Measurements from ENCODE around the gene PPEF2. TPM values are rescaled to one million over a fixed set of nuclear protein-coding genes. Genes with fewer than 3 reads are reported as not detected.

Gene PPEF2
- total RNA-seq, 1 experiment from 2014 or later = not detected

DNA sequence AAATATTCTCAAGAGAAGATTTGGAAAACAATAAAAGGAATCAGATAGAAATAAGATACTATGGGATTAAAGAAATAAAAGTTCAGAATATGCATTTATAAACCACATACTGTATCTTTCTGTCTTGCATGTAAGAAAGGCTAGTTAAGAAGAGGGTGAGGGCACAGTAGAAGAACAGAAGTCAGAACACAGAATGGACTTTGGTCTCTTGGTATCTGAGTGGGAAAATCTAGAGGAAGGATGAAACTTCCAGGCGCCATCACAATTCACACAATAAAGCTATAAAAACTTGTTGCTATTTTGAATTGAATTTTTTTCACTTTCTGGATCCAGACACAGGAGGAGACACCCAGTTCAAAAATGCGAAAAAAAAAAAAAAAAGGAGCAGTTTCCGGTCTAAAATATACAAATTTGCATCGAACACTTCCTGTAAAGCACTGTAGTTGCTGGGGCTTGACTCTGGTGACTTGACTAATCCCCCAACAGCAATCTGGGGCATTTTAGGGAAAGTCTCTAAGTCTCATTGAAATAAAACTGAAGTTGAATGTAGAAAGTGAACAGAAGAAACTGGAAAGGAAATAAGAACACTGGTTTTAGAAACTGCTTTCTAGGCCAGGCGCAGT is 46.7 kb upstream of the PPEF2 start:
- H3K27ac Mint-ChIP-seq = no peak overlapping the region
- peaks cover 0 to 2% of the 10 kb centered on the region in 2 experiments; a peak in 2 of 4 replicates for H3K4me1 Mint-ChIP-seq
- no peaks in the 10 kb centered on the region; the same call in 1 of the 2 replicates for H3K27me3 Mint-ChIP-seq (ENCODE audit: low read depth)

More for the DNA sequence above, 46.7 kb upstream of the PPEF2 start:
- Histone ChIP-seq H3K4me2 (ENCODE audit: insufficient read depth, insufficient read length, low read length) (no peak overlapping the region), H2AFZ (ENCODE audit: low read length) (no peak overlapping the region), H4K91ac (ENCODE audit: insufficient read length, low read depth, low read length) (no peak overlapping the region), H2AK5ac (ENCODE audit: insufficient read length, low read length) (no peak overlapping the region), H3K23me2 (ENCODE audit: insufficient read length, low read depth, low read length, poor library complexity, severe bottlenecking) (no peaks in the 10 kb centered on the region), H3K9me3 (ENCODE audit: control insufficient read depth, low read depth, low read length) (no peaks in the 10 kb centered on the region), H4K5ac (ENCODE audit: insufficient read length, low read depth, low read length) (no peak overlapping the region), H3K79me1 (ENCODE audit: insufficient read depth, low read depth, low read length, poor library complexity, severe bottlenecking) (no peaks in the 10 kb centered on the region), H2BK12ac (ENCODE audit: insufficient read length, low read depth, low read length) (no peak overlapping the region), H3T11ph (ENCODE audit: low read length) (no peak overlapping the region), H3K79me2 (ENCODE audit: insufficient read depth, low read length) (no peaks in the 10 kb centered on the region; the same call in 1 of the 2 replicates), H3K9ac (ENCODE audit: extremely low read depth, insufficient read length, low read length) (no peak overlapping the region), H3K27ac (ENCODE audit: insufficient read length, low read depth, low read length) (no peak overlapping the region), H2BK20ac (ENCODE audit: low read depth, low read length, poor library complexity, severe bottlenecking) (no peak overlapping the region), H2BK5ac (ENCODE audit: insufficient read length, low read length) (no peak overlapping the region), H4K8ac (replicated peaks; ENCODE audit: insufficient read length, low read depth, low read length) (no peak overlapping the region), H3K56ac (ENCODE audit: insufficient read length, low read depth, low read length) (no peak overlapping the region), H3K23ac (ENCODE audit: insufficient read length, low read depth, low read length) (no peak overlapping the region), H3K14ac (ENCODE audit: insufficient read depth, low read length) (no peak overlapping the region), H2BK120ac (ENCODE audit: low read depth, low read length, poor library complexity, severe bottlenecking) (no peak overlapping the region), H3K4ac (ENCODE audit: low read depth, low read length) (no peak overlapping the region), H3K18ac (ENCODE audit: insufficient read length, low read depth, low read length) (no peak overlapping the region), H3K4me1 (ENCODE audit: insufficient read depth, low read length) (no peaks in the 10 kb centered on the region), H2BK15ac (ENCODE audit: low read depth, low read length) (no peak overlapping the region), H4K20me1 (ENCODE audit: control insufficient read depth, insufficient read depth, insufficient read length) (no peaks in the 10 kb centered on the region), H3K27me3 (ENCODE audit: insufficient read depth, low read length) (no peaks in the 10 kb centered on the region)
- no peaks in the 10 kb centered on the region for H3K9me3 Mint-ChIP-seq
- DNase-seq = no peak
- peaks cover 11 to 78% (median 47%) of the 10 kb centered on the region in 3 experiments; a peak in 6 of 7 replicates for H3K36me3 Mint-ChIP-seq (ENCODE audit: insufficient read depth in 1 of 3, low read depth in 3 of 3)
- H3K4me3 Mint-ChIP-seq = no peak overlapping the region
- WGBS (ENCODE audit: extremely low coverage, insufficient read length, low lambda C conversion rate) = no CpG with 5 or more reads among the region's 5 CpGs
- TF ChIP-seq, protein P1, sequence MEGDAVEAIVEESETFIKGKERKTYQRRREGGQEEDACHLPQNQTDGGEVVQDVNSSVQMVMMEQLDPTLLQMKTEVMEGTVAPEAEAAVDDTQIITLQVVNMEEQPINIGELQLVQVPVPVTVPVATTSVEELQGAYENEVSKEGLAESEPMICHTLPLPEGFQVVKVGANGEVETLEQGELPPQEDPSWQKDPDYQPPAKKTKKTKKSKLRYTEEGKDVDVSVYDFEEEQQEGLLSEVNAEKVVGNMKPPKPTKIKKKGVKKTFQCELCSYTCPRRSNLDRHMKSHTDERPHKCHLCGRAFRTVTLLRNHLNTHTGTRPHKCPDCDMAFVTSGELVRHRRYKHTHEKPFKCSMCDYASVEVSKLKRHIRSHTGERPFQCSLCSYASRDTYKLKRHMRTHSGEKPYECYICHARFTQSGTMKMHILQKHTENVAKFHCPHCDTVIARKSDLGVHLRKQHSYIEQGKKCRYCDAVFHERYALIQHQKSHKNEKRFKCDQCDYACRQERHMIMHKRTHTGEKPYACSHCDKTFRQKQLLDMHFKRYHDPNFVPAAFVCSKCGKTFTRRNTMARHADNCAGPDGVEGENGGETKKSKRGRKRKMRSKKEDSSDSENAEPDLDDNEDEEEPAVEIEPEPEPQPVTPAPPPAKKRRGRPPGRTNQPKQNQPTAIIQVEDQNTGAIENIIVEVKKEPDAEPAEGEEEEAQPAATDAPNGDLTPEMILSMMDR (conservative IDR thresholded peaks at IDR 0.05) = no peak

All from H9 (cell line).